A549 (cell line): ENCODE results near the gene JOSD1.

Experiments used
- BHLHE40 ChIP-seq: IDR thresholded peaks from 2 replicates; pipeline ENCODE4 v1.6.1; 2012; ENCODE audit warnings: low read depth, low read length, inconsistent platforms
- CEBPB ChIP-seq, 2 experiments: fragments of >200 bp in 1 of 2; sonication (Bioruptor Twin) in 1 of 2; formaldehyde crosslinking in 1 of 2; IDR thresholded peaks; 2 replicates each; pipeline ENCODE4 v1.6.1; 2012 to 2016
- CHD2 ChIP-seq: fragments of 150-350 bp; IDR thresholded peaks from 2 replicates; pipeline ENCODE4 v1.6.1; 2014; ENCODE audit warnings: low read length; ENCODE audit not compliant: partially characterized antibody
- CTCF ChIP-seq: fragments of >200 bp; sonication (Bioruptor Twin); formaldehyde crosslinking; IDR thresholded peaks from 3 replicates; pipeline ENCODE4 v1.5.1; 2016
- EP300 ChIP-seq, 2 experiments: fragments of >200 bp; sonication (Bioruptor Twin); formaldehyde crosslinking; IDR thresholded peaks; 2 replicates in 1 of 2; 3 replicates in 1 of 2; pipeline ENCODE4 v1.6.1; 2016 to 2017
- MAZ ChIP-seq: fragments of 150-350 bp; IDR thresholded peaks from 2 replicates; pipeline ENCODE4 v1.6.1; 2014; ENCODE audit warnings: antibody characterized with exemption, low read depth, low read length, borderline replicate concordance
- POLR2A ChIP-seq: IDR thresholded peaks from 2 replicates; pipeline ENCODE4 v1.6.1; 2012; ENCODE audit warnings: mild to moderate bottlenecking, low read length
- RFX5 ChIP-seq: fragments of 450-650 bp; IDR thresholded peaks from 2 replicates; pipeline ENCODE4 v1.7.1; 2014; ENCODE audit warnings: antibody characterized with exemption, mild to moderate bottlenecking, moderate library complexity
- RNF2 ChIP-seq: fragments of 200-600 bp; sonication (generic); IDR thresholded peaks from 2 replicates; pipeline ENCODE4 v1.6.1; 2016; ENCODE audit warnings: low read depth, mild to moderate bottlenecking, antibody characterized with exemption, moderate library complexity, borderline replicate concordance
- ZFP36 ChIP-seq: fragments of 450-650 bp; IDR thresholded peaks from 2 replicates; pipeline ENCODE4 v1.6.1; 2014; ENCODE audit warnings: borderline replicate concordance; ENCODE audit not compliant: partially characterized antibody

GRCh38 chr22:38710351-38710750, 9.6 kb upstream of the JOSD1 start:
- TF ChIP-seq CTCF (no peak), MAZ (no peak), POLR2A (no peak), RNF2 (no peak), CHD2 (no peak), EP300 (IDR thresholded peaks at IDR 0.05) (no peak), RFX5 (no peak), ZFP36 (no peak), CEBPB (IDR thresholded peaks at IDR 0.05) (no peak), BHLHE40 (no peak)
